ENCODE results near the gene TAF12.

DNA sequence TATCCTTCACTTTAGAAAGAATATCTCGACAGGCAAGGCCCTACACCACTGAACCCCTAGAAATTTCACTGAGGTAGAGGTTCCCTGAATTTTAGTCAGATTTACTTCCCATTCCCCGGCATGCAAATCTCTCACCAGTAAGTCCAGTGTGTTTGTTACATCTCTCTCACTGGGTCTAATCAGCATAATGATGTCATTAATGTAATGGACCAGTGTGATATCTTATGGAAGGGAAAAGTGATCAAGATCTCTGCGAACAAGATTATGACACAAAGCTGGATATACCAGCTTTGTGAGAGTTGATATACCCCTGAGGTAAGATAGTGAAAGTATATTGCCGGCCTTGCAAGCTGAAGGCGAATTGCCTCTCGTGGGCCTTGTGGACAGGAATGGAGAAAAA is 13.5 kb upstream of the TAF12 start:
- no peak for TF ChIP-seq CTCF (IDR thresholded peaks at IDR 0.05; ENCODE audit: low read length)
- TF ChIP-seq EZH2 (IDR thresholded peaks at IDR 0.05; ENCODE audit: borderline replicate concordance, low read length) = no peak
